Stimulated activated CD8-positive, alpha-beta memory T cell treated with anti-CD3 and anti-CD28 coated beads, Interleukin-15, amount 100 ng/mL, for 48 hours (primary cell): ENCODE results near the gene URI1.

Source experiments
- DNase-seq, 2 donors: peaks; one replicate each; pipeline ENCODE4 v3.0.0-alpha.2; 2020; ENCODE audit warnings: low read depth in 2 of 2

Gene URI1

GRCh38 chr19:29971002-29971401 is 29.0 kb downstream of the URI1 start:
- no peak for DNase-seq

- DNase-seq = no peak
These were observed 29.6 kb downstream of the URI1 start for GRCh38 chr19:29971648-29972047.

GRCh38 chr19:29974701-29975100 is 32.7 kb downstream of the URI1 start:
- no peak for DNase-seq

- DNase-seq = no peak
These were observed 34.3 kb downstream of the URI1 start for GRCh38 chr19:29976151-29976943.

- no peak for DNase-seq
These were observed 36.0 kb downstream of the URI1 start for GRCh38 chr19:29978080-29978479.

- no peak for DNase-seq
These were observed 41.5 kb downstream of the URI1 start for GRCh38 chr19:29983568-29983967.

- DNase-seq = no peak
These were observed 43.2 kb downstream of the URI1 start for GRCh38 chr19:29985196-29985595.

- no peak for DNase-seq
These were observed 46.3 kb downstream of the URI1 start for GRCh38 chr19:29988351-29988750.

- no peak for DNase-seq
These were observed 50.3 kb downstream of the URI1 start for GRCh38 chr19:29992233-29992867.

GRCh38 chr19:29999490-29999889 is 57.5 kb downstream of the URI1 start:
- no peak for DNase-seq

- no peak for DNase-seq
These were observed 58.8 kb downstream of the URI1 start for GRCh38 chr19:30000862-30001261.

GRCh38 chr19:30001301-30001700 is 59.3 kb downstream of the URI1 start:
- no peak for DNase-seq

GRCh38 chr19:30001791-30002190 is 59.8 kb downstream of the URI1 start:
- no peak for DNase-seq

- no peak for DNase-seq
These were observed 61.8 kb downstream of the URI1 start for GRCh38 chr19:30003866-30004265.

GRCh38 chr19:30004403-30004802 is 62.4 kb downstream of the URI1 start:
- no peak for DNase-seq

GRCh38 chr19:30006207-30006606 is 64.2 kb downstream of the URI1 start:
- no peak for DNase-seq

- DNase-seq = no peak
These were observed 66.1 kb downstream of the URI1 start for GRCh38 chr19:30008169-30008568.

GRCh38 chr19:30009013-30009412 is 67.0 kb downstream of the URI1 start:
- DNase-seq = no peak

- DNase-seq = no peak
These were observed 69.1 kb downstream of the URI1 start for GRCh38 chr19:30011051-30011578.

- DNase-seq = no peak
These were observed 72.7 kb downstream of the URI1 start for GRCh38 chr19:30014770-30015169.

GRCh38 chr19:30017172-30017571 is 75.1 kb downstream of the URI1 start:
- DNase-seq = no peak

GRCh38 chr19:30020189-30020588 is 78.2 kb downstream of the URI1 start:
- no peak for DNase-seq

GRCh38 chr19:30022659-30023058 is 80.6 kb downstream of the URI1 start:
- no peak for DNase-seq
